ENCODE results near the gene INHBC.
"Not testable (repeated sequence)": the region's sequence is repeated elsewhere in the genome, so short reads cannot be mapped to it uniquely, and the experiment has no call there.

The INHBC gene

DNA sequence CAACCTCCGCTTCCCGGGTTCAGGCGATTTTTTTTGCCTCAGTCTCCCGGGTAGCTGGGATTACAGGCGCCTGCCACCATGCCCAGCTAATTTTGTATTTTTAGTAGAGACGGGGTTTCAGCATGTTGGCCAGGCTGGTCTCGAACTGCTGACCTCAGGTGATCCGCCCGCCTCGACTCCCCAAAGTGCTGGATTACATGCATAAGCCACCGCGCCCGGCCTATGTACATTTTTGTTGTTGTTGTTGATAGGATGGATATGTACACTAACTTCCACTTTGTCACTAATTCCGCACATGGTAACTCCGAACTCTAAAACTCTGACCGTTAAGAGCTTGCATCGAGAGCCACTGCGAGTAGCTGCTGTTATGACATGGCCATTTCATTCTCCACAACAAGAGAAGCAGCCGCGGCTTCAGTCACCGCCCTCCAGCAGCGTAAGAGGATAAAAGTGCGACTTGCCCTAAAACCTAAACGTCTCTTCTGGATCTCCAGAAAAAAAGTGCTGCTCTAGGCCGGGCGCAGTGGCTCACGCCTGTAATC is 52.5 kb downstream of the INHBC start:
- TF ChIP-seq CTCF (IDR thresholded peaks at IDR 0.05; ENCODE audit: control insufficient read depth, extremely low read depth, insufficient read depth): no peak
- peak overlapping the region; percentile 98; the same call in 1 of the 2 replicates for H3K4me3 ChIP-seq (ENCODE audit: low read depth, low read length)
- DNase-seq (ENCODE audit: low read depth): no peak

DNA sequence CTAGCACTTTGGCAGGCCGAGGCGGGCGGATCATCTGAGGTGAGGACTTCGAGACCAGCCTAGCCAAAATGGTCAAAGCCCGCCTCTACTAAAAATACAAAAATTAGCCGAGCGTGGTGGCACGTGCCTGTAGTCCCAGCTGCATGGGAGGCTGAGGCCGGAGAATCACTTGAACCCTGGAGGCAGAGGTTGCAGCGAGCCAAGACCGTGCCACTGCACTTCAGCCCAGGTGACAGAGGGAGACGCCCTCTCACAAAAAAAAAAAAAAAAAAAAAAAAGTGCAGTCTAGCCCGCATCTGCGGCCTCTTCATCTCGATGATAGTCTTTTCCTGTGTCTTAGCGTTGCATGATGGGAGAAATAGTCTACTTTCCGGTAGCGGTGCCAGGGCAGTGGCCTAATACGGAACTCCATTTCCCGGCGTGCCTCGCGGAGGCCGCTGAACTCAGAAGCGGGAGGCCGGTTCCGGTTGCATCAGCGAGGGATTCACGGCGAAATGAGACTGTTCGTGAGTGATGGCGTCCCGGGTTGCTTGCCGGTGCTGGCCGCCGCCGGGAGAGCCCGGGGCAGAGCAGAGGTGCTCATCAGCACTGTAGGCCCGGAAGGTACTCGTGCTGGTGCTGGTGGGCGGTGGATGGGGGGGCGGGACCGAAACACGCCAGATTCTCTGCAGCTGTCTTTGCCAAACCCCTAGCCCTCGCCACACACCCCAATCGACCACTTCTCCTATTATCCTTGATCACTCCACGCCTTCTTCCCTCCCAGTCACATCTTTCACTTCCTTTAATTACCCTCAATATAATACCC is 53.2 kb downstream of the INHBC start, which contains the start of gene MARS1:
MARS1 (plus strand) TSS at position 472 of the 805 bp plus-strand sequence; CDS start at position 495, 23 bp downstream.
- peak; percentile 96 for DNase-seq (ENCODE audit: low read depth)
- H3K4me3 ChIP-seq (ENCODE audit: low read depth, low read length): peak within 1 kb of the TSS; percentile 98
- TF ChIP-seq CTCF (IDR thresholded peaks at IDR 0.05; ENCODE audit: control insufficient read depth, extremely low read depth, insufficient read depth): peak; percentile 38

DNA sequence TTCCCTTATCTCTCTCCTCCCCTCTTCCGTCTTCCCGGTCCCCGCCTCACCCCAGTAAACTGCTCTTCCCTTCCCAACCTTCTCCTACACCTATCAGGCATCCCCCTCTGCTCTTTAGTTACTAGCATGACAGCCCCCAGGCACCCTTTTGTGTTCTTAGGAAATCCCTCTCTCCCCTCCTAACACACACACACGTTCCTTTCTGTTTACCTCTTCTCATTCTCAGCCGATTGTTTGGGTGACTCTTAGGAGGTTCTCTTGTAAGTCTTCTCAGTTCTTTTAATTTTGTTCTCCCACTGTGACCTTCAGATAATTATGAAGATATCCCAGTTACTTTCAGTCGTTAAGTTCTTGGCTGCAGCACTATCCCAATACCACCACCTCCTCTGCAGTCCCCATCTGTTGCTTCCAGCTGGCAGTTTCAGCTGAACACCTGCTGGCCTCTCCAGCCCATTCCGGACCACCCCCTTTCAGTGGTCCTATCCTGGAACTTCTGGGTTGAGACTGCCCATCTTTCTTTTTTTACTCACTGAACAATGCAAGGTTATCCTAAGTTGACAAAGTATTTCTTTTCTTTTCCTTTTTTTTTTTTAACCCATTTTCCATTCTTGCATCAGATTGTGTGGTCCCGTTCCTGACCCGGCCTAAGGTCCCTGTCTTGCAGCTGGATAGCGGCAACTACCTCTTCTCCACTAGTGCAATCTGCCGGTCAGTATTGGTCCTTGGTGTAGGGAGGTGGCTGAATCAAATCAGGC is 54.0 kb downstream of the INHBC start:
- H3K4me3 ChIP-seq (ENCODE audit: low read depth, low read length): peak overlapping the region; percentile 98
- TF ChIP-seq CTCF (IDR thresholded peaks at IDR 0.05; ENCODE audit: control insufficient read depth, extremely low read depth, insufficient read depth): no peak
- DNase-seq (ENCODE audit: low read depth): no peak

DNA sequence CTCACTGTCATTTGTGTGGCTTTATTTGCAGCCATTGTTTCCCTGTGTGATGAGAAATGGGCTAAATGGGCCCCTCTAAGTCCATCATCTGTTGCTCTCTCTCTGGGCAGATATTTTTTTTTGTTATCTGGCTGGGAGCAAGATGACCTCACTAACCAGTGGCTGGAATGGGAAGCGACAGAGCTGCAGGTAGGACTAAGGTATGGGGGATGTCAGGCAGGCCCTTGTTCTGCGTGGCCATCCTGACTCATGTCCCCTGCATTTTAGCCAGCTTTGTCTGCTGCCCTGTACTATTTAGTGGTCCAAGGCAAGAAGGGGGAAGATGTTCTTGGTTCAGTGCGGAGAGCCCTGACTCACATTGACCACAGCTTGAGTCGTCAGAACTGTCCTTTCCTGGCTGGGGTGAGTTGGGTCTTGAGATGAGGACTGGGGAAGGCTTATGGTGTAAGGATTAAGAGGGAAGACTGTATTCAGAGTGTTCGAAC is 54.6 kb downstream of the INHBC start:
- peak overlapping the region; percentile 98 for H3K4me3 ChIP-seq (ENCODE audit: low read depth, low read length)
- no peak for TF ChIP-seq CTCF (IDR thresholded peaks at IDR 0.05; ENCODE audit: control insufficient read depth, extremely low read depth, insufficient read depth)
- DNase-seq (ENCODE audit: low read depth): no peak

GRCh38 chr12:57490126-57490525 is 55.5 kb downstream of the INHBC start:
- no peak for DNase-seq (ENCODE audit: low read depth)
- TF ChIP-seq CTCF (IDR thresholded peaks at IDR 0.05; ENCODE audit: control insufficient read depth, extremely low read depth, insufficient read depth): no peak
- H3K4me3 ChIP-seq (ENCODE audit: low read depth, low read length): no peak overlapping the region

- peak; percentile 26; the same call in 1 of the 2 replicates for TF ChIP-seq CTCF (IDR thresholded peaks at IDR 0.05; ENCODE audit: control insufficient read depth, extremely low read depth, insufficient read depth)
- DNase-seq (ENCODE audit: low read depth): no peak
- H3K4me3 ChIP-seq (ENCODE audit: low read depth, low read length): no peak overlapping the region
Observed at GRCh38 chr12:57491393-57492280, 57.1 kb downstream of the INHBC start.

DNA sequence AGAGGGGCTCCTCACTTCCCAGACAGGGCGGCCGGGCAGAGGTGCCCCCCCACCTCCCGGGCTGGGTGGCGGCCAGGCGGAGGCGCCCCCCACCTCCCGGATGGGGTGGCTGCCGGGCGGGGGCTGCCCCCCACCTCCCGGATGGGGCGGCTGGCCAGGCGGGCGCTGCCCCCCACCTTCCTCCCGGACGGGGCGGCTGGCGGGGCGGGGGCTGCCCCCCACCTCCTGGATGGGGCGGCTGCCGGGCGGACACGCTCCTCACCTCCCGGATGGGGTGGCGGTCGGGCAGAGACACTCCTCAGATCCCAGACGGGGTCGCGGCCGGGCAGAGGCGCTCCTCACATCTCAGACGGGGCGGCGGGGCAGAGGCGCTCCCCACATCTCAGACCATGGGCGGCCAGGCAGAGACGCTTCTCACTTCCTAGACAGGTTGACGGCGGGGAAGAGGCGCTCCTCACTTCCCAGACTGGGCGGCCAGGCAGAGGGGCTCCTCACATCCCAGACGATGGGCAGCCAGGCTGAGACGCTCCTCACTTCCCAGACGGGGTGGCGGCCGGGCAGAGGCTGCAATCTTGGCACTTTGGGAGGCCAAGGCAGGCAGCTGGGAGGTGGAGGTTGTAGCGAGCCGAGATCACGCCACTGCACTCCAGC is 60.6 kb downstream of the INHBC start:
- not testable (repeated sequence) for H3K4me3 ChIP-seq (ENCODE audit: low read depth, low read length); DNase-seq (ENCODE audit: low read depth)
